SW 1271 (cell line): Measurements from ENCODE around the gene TMEM167A.

Experiments
- DNase-seq, 2 experiments: peaks; one replicate each; lab custom pipeline; 2025; lab: John Stamatoyannopoulos, UW

The TMEM167A gene

DNA sequence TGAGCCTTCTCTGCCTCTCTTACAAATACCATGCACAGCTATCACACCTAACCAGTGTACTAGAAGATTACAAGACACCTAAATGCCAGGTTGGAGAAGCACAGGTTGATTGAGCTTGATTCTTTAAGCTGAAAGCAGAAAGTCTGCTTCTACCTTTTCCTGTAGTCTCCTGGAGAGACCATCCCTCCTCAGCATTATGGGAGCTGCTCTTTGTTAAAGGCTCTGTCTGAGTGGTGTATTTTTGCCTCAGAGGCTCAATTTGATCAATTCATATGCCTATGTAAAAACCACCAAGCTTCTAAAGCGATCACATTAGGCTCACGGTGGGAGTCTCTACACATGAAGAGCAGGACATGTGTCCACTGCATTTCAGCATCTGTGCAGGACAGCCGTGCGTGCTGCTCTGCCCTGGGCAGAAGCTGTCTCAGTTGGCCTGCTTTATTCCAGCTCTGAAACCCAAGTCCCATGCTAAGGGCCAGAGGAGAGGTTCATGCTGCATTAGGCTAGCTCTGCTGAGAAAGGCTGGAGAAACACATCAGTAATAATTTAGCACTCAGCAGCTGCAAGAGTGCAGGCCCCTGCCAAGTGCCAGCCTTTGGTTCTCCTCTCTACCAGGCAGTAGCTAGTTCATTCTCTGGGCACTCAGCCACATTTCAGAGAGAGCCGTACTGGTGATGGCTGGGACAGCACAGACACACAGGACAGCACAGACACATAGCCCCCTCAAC is 41.7 kb downstream of the TMEM167A start:
- DNase-seq: no peak

- DNase-seq: no peak
Measured at GRCh38 chr5:83034528-83035207, 42.5 kb downstream of the TMEM167A start.

DNA sequence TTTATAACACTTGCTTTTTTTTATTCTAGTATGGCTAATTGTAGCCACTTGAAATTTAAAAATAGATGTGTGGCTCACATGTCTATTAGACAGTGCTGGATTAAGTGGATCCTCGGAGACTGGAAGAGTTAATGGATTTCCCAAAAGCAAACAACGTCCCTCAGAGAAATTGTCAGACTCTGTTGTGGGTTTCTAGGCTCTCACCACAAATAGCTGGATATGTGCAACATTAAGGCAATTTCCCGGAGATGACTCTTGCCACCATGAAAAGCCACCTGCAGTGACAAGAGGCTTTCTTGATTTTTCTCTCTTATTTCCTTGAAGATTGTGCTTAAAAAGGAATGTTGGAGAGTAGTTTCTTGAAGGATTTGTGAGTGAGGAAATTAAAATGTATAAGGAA is 43.2 kb downstream of the TMEM167A start:
- DNase-seq: no peak

DNA sequence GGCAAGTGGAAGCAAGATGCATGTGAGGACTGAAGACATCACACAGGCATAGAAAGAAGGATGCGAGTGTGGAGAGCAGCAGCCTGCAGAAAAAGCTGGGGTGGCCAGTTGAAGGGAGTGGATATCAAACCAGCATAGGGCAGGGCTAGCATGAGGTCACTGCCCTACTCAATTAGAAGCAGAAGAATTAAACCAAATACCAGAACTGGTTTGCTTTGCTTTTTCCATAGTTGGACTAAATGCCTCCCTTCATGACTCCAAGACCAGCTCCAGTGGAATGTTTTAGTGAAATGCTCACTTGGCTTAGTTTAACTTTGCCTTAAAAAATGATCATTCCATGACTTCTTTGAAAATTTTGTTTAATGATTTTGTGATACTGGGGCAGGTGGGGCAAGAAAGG is 45.8 kb downstream of the TMEM167A start:
- no peak for DNase-seq

- no peak for DNase-seq
Measured at GRCh38 chr5:83029912-83030311, 47.3 kb downstream of the TMEM167A start.

GRCh38 chr5:83026930-83027687 is 50.1 kb downstream of the TMEM167A start:
- no peak for DNase-seq

DNA sequence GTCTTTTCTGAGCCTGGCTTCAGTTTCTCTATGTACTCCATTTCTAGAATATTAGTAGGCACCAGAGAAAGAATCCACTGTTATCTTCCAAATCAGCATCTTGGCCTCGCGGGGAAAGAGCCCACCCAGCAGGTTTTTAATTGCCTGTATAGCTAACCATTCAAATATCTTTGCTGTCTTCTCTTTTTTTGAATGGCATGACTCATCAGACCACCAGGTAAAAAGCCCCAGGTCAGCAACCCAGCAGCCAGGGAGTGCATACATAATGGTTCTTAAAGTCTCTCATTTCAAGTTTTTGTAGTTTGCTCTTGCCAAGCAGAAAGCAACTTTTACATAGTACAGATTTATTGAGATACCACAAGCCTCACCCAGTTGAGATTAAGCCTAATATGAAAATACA is 50.7 kb downstream of the TMEM167A start:
- no peak for DNase-seq

DNA sequence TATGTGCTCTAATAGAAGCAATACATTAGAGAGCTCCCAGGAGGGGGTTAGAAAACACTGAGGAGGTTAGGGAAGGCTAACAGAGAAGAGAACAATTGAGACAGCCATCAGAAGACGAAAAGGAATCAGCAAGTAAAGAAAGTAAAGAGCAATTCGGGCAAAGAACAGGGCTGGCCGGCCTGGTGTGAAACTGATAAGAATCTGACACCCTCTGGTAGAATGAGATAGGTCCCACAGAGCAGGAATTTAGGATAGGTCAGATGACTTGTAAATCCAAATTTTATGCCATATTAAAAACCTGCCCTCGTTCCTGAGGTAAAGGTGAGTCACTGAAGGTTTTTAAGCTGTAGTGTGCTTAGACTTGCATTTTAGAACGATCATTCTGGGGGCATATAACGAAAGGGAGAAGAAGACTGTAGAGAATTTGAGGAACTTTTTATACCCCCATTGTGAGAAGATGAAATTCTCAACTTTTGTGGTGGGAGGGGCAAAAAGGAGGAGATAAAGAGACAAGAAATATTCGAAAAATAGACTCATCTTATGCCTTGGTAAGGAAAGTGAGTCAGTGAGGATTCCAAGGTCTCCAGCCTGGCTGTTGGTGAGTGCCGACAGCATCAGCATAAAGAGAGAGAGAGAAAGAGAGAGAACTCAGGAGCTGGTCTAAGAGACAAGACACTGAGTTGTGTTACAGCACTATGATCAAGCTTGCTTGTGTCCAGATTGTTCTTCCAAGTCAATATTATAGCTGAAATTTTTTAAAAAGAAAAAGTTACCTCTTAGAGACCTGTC is 51.3 kb downstream of the TMEM167A start:
- DNase-seq: no peak

DNA sequence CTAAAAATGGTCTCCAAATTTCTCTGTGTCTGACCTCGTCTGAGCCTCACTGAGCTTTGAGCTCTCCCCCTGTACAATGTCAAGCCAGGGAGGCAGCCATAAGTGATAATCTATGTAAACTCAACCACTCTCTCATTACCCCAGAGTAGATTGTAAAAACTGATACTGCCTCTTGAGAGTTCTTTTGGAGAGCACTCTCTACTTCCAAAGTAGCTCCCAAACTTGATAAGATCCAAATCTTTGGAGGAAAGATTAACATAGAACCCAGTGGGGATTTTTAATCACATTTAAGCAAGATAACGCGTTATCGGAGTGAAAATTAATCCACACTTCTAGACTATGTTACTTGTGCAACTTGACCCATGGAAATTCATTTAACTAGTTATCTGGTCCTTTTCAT is 54.9 kb downstream of the TMEM167A start:
- DNase-seq: no peak

DNA sequence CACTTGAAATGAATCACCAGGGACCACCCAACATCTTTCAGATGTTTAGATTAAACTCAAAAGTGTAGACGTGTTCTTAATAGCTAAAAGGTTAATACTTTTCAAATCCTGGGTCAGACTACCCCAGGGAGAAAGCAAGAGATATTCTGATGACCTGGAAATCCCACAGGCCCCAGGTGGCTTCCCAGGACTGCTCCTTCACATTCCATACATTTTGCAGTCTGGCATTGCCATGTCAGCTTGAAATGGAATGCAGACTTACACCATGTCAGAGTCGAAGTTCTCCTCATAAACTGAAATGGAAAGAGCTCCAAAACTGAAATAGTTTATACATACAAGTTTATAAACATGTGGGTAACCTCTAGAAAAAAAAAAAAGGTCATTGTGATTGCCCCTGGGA is 61.5 kb downstream of the TMEM167A start:
- no peak for DNase-seq

DNA sequence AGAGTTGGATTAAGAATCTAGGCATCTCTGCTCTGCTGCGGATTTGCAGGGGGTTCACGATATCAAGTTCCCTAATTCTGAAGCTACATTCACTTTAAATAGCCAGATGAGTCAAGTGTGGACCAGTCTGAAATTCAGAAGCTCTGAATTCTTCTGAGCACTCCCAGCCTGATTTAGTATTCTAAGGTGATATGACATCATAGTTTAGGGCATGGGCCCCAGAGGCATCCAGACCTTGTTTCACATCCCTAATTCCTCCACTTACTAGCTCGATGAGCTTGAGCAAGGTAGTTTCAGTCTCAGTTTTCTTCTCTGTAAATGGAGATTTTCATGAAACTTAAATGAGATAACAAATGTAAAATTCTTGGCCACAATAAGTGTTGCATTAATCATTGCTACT is 65.2 kb downstream of the TMEM167A start:
- no peak for DNase-seq

GRCh38 chr5:83009408-83009807 is 67.8 kb downstream of the TMEM167A start:
- no peak for DNase-seq

GRCh38 chr5:83007755-83008154 is 69.4 kb downstream of the TMEM167A start:
- DNase-seq: no peak

DNA sequence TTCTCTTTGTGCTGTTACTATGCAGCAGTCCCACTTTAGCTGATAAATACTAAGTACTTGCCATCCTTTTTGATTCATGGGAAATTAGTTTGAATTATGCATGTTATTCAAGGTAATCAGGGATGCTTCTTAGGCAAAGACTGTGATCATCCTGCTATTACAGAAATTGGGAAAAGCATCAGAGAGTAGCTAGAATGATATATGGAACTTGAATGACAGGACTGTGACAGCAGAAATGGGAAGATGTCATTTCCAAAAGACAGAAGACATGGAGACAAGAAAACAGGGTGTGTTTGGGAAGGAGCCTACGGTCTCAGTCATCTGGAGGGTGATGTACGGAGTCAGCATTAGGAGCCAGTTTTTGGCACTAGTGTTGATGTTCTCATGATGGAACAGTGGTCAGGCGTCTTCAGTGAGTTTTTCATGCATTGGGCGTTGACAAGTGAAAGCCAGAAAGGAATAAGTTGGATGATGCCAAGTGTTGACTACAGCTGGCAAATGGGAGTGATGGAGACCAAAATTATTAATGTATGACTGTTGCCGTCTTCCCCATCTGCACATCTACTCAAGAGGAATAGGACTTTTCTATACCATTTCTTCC is 70.4 kb downstream of the TMEM167A start:
- DNase-seq: no peak

GRCh38 chr5:83003791-83004190 is 73.4 kb downstream of the TMEM167A start:
- no peak for DNase-seq
